VCaP (cell line): ENCODE data around the gene FBXO42.

Experiments used
- H3K27ac ChIP-seq: fragments of 450-650 bp; 2 replicates; pipeline ENCODE4 v1.5.1; 2017
- CTCF ChIP-seq: fragments of 450-650 bp; conservative IDR thresholded peaks from 2 replicates; pipeline ENCODE4 v1.5.1; 2017; ENCODE audit warnings: mild to moderate bottlenecking, moderate library complexity

FBXO42 gene

DNA sequence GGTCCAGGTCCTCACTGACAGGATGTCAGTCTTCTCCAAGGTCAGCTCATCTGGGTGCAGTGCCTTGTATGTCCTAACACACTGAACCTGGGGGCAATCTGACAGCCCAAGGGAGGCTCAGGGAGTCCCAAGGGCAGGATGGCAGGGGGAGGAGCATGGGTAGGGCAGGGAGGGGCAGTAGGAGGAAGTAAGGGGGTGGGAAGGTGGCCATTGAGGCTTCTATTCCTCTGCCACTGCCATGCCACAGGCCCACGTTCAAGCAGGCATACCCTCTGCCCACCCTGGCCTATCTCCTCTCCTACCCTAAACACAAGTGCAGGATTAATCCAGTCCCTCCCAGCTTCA lies 153.2 kb downstream of the FBXO42 start:
- no peak overlapping the region for H3K27ac ChIP-seq
- TF ChIP-seq CTCF = no peak

DNA sequence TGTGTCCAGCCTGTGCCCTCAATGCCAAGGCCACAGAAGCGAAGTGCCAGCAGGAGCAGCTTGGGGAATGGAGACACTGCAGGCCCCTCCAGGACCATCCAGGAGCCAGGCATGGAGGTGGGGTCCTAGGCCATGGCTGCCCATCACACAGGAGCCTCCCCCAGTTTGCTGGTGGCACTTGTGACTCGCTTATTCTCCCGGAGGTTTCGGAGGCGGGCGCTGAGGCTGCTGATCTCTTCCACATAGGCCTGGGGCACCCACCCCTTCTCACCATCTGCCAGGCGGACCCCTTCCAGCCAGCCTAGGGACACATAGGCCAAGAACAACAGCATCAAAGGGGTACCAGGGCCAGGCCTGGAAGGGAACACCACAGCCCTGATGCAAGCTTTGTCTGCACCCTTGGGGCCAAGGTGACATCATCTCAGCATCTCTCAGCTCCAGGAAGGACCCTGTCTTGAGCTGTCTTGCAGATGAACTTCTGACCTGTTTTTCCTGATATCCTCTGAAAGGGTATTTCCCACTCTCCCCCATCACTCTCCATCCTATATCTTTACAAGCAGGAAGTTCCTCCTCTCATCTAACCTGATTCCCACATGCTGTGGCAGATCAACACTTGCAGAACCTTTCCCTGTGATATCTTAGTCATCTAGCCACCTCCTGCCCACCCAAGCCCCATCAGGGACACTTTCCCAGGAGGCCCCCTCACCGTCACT lies 153.7 kb downstream of the FBXO42 start:
- H3K27ac ChIP-seq = no peak overlapping the region
- no peak for TF ChIP-seq CTCF

DNA sequence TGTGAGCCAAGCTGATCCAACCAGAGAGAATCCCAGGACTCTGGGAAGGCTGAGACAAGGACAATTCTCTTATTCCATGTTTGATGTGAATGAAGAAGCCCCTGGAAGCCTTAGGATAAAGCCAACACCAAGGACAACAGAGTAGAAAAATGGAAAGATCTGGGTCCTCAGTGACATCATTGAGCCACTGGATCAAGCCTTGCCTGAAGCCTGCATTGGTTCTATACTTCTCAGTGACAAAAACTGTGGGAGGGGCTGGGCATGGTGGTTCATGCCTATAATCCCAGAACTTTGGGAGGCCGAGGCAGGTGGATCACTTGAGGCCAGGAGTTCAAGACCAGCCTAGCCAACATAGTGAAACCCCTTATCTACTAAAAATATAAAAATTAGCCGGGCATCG lies 155.4 kb downstream of the FBXO42 start:
- no peak overlapping the region for H3K27ac ChIP-seq
- TF ChIP-seq CTCF = no peak
